NB4 (cell line): ENCODE results near the gene SELENOI.

ENCODE experiments used
- CTCF ChIP-seq: IDR thresholded peaks from one replicate; pipeline ENCODE4 v1.5.1; 2012; ENCODE audit warnings: low read depth, low read length
- POLR2A ChIP-seq: IDR thresholded peaks from 2 replicates; pipeline ENCODE4 v1.6.1; 2011; ENCODE audit warnings: mild to moderate bottlenecking; ENCODE audit not compliant: insufficient read length; ENCODE audit errors: extremely low read depth

- TF ChIP-seq CTCF, result no peak
- TF ChIP-seq POLR2A, result no peak
These were observed 1.2 kb upstream of the SELENOI start for GRCh38 chr2:26344581-26345282.
